WTC11 (cell line): ENCODE data around the gene PLSCR4. TPM values are rescaled to one million over a fixed set of nuclear protein-coding genes. Genes with fewer than 3 reads are reported as not detected.

Experiments used
- ATAC-seq: fragments of 200-7000 bp; cut with Tn5 transposase; 2 replicates; pipeline ENCODE4 v1.10.0; 2021; ENCODE audit warnings: mild to moderate bottlenecking, moderate library complexity
- CTCF ChIA-PET: fragments of 300-600 bp; sonication (Branson Sonifier 250); formaldehyde crosslinking; loops from one replicate; lab custom pipeline; 2021; ENCODE audit warnings: antibody characterized with exemption; lab: Charles Lee
- POLR2A ChIA-PET: fragments of 350-600 bp; sonication (Branson Sonifier 250); formaldehyde crosslinking; loops from one replicate; lab custom pipeline; 2021; ENCODE audit warnings: antibody characterized with exemption; lab: Charles Lee
- DNase-seq: peaks from one replicate; pipeline ENCODE4 v3.0.0; 2021; ENCODE audit warnings: low spot score
- H3K27ac Mint-ChIP-seq: 2 replicates; pipeline ENCODE4 v1.8.0; 2021; ENCODE audit warnings: mixed read lengths
- H3K27me3 Mint-ChIP-seq: 2 replicates; pipeline ENCODE4 v1.8.0; 2021; ENCODE audit warnings: low read depth, mild to moderate bottlenecking, moderate library complexity, mixed read lengths
- H3K36me3 Mint-ChIP-seq: 2 replicates; pipeline ENCODE4 v1.8.0; 2021; ENCODE audit warnings: mixed read lengths
- H3K4me1 Mint-ChIP-seq: 2 replicates; pipeline ENCODE4 v1.8.0; 2022; ENCODE audit warnings: mixed read lengths
- H3K4me3 Mint-ChIP-seq: 2 replicates; pipeline ENCODE4 v1.8.0; 2021; ENCODE audit warnings: mild to moderate bottlenecking, moderate library complexity, mixed read lengths
- H3K9me3 Mint-ChIP-seq: 2 replicates; pipeline ENCODE4 v1.8.0; 2021; ENCODE audit warnings: mixed read lengths
- ATF1 ChIP-seq: sonication (generic); formaldehyde crosslinking; IDR thresholded peaks from 2 replicates; pipeline ENCODE4 v1.8.1; 2023; ENCODE audit warnings: mild to moderate bottlenecking, moderate library complexity, missing genetic modification reagents
- GTF2I ChIP-seq: fragments of 250-450 bp; sonication (Bioruptor Pico); conservative IDR thresholded peaks from 2 replicates; pipeline ENCODE4 v1.4.0; 2021; ENCODE audit warnings: mild to moderate bottlenecking
- HMGA2 ChIP-seq: fragments of 250-450 bp; sonication (Bioruptor Pico); IDR thresholded peaks from 2 replicates; pipeline ENCODE4 v1.4.0; 2021; ENCODE audit warnings: mild to moderate bottlenecking, moderate library complexity
- IRF2 ChIP-seq: sonication (generic); formaldehyde crosslinking; IDR thresholded peaks from 2 replicates; pipeline ENCODE4 v1.8.0; 2022; ENCODE audit warnings: low read depth, missing genetic modification reagents, borderline replicate concordance
- JAZF1 ChIP-seq: fragments of 250-450 bp; sonication (Bioruptor Pico); IDR thresholded peaks from 2 replicates; pipeline ENCODE4 v1.9.0; 2021; ENCODE audit warnings: moderate library complexity, mild to moderate bottlenecking, inconsistent platforms
- NFYB ChIP-seq: sonication (generic); formaldehyde crosslinking; conservative IDR thresholded peaks from 2 replicates; pipeline ENCODE4 v1.8.0; 2022; ENCODE audit warnings: low read depth, missing genetic modification reagents
- SMAD4 ChIP-seq: sonication (generic); formaldehyde crosslinking; IDR thresholded peaks from 2 replicates; pipeline ENCODE4 v1.8.0; 2022; ENCODE audit warnings: mild to moderate bottlenecking, missing genetic modification reagents
- SOX15 ChIP-seq: fragments of 250-450 bp; sonication (Bioruptor Pico); IDR thresholded peaks from 2 replicates; pipeline ENCODE4 v1.9.0; 2021; ENCODE audit warnings: mild to moderate bottlenecking
- SP1 ChIP-seq: sonication (generic); formaldehyde crosslinking; conservative IDR thresholded peaks from 2 replicates; pipeline ENCODE4 v1.8.1; 2022; ENCODE audit warnings: missing genetic modification reagents
- TP53 ChIP-seq: sonication (generic); formaldehyde crosslinking; IDR thresholded peaks from 2 replicates; pipeline ENCODE4 v1.8.1; 2023; ENCODE audit warnings: mild to moderate bottlenecking, missing genetic modification reagents
- ZBTB21 ChIP-seq: sonication (generic); formaldehyde crosslinking; IDR thresholded peaks from 2 replicates; pipeline ENCODE4 v1.8.1; 2023; ENCODE audit warnings: mild to moderate bottlenecking, missing genetic modification reagents, borderline replicate concordance
- ZNF219 ChIP-seq: sonication (generic); formaldehyde crosslinking; IDR thresholded peaks from 2 replicates; pipeline ENCODE4 v1.8.0; 2023; ENCODE audit warnings: missing genetic modification reagents, mild to moderate bottlenecking, borderline replicate concordance
- ZNF317 ChIP-seq: sonication (generic); formaldehyde crosslinking; IDR thresholded peaks from 2 replicates; pipeline ENCODE4 v1.8.1; 2023; ENCODE audit warnings: low read depth, mild to moderate bottlenecking, moderate library complexity, missing genetic modification reagents, borderline replicate concordance
- total RNA-seq: library from RNA; stranded (reverse); gene quantifications from 3 replicates; pipeline ENCODE4 v1.2.3, GENCODE V29; 2021
- TF ChIP-seq, protein P1 (sequence below): sonication (generic); formaldehyde crosslinking; IDR thresholded peaks from 2 replicates; pipeline ENCODE4 v1.8.1; 2023; ENCODE audit warnings: mild to moderate bottlenecking, moderate library complexity, missing genetic modification reagents
- TF ChIP-seq, protein P2 (sequence below): fragments of 250-450 bp; sonication (Bioruptor Pico); IDR thresholded peaks from 2 replicates; pipeline ENCODE4 v1.8.0; 2021; ENCODE audit warnings: mild to moderate bottlenecking
- TF ChIP-seq, protein P3 (sequence below): sonication (generic); formaldehyde crosslinking; IDR thresholded peaks from 2 replicates; pipeline ENCODE4 v1.8.1; 2023; ENCODE audit warnings: mild to moderate bottlenecking, missing genetic modification reagents, moderate library complexity
- TF ChIP-seq, protein P4 (sequence below): fragments of 250-450 bp; sonication (Bioruptor Pico); IDR thresholded peaks from 2 replicates; pipeline ENCODE4 v2.1.2; 2022; ENCODE audit warnings: mild to moderate bottlenecking, moderate library complexity
- TF ChIP-seq, protein P5 (sequence below): fragments of 250-450 bp; sonication (Bioruptor Pico); IDR thresholded peaks from 2 replicates; pipeline ENCODE4 v1.9.0; 2021; ENCODE audit warnings: mild to moderate bottlenecking, borderline replicate concordance

PLSCR4 gene
- total RNA-seq, 1 experiment from 2014 or later: 3.5 TPM

DNA sequence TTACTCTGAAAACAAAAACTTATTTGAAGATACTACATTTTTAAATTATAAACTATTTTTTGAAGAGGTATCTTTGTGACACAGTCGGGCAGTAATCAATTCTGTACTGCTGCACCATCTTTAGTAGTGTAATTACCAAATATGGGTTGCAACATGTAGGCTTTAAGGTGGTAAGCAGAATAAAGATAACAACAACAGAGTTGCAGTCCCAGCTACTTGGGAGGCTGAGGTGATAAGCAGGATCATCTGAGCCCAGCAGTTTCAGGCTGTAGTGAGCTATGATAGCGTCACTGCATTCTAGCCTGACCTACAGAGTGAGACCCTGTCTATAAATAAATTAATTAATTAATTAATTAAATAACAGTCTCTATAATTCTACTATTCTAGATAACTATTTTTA, 95.9 kb downstream of the PLSCR4 start (continued):
- TF ChIP-seq, protein P1, sequence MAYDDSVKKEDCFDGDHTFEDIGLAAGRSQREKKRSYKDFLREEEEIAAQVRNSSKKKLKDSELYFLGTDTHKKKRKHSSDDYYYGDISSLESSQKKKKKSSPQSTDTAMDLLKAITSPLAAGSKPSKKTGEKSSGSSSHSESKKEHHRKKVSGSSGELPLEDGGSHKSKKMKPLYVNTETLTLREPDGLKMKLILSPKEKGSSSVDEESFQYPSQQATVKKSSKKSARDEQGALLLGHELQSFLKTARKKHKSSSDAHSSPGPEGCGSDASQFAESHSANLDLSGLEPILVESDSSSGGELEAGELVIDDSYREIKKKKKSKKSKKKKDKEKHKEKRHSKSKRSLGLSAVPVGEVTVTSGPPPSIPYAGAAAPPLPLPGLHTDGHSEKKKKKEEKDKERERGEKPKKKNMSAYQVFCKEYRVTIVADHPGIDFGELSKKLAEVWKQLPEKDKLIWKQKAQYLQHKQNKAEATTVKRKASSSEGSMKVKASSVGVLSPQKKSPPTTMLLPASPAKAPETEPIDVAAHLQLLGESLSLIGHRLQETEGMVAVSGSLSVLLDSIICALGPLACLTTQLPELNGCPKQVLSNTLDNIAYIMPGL: no peak
- TF ChIP-seq TP53 (CRISPR knock-in tag): no peak

DNA sequence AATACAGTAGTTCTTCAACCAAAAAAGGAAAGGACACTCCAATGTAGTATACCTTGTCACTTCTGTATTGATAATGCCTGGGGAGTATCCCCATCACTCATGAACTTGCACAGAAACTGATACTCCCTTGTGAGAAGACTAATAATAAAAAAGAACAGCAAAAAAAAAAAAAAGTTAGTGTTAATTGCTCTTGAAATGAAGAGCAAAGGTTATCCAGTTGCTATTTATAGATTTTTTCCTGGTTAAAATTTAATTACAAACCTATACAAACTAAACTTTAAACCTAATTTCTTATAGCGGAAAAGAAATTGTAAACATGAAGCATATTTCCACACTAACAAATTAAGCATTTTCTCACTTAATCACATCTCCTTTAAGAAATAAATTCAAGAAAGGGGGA, 96.6 kb downstream of the PLSCR4 start:
- Mint-ChIP-seq H3K36me3 (peaks cover 2% of the 10 kb centered on the region; the same call in 1 of the 2 replicates), H3K27ac (no peak overlapping the region), H3K4me3 (no peak overlapping the region), H3K27me3 (no peaks in the 10 kb centered on the region), H3K4me1 (peaks cover 72% of the 10 kb centered on the region), H3K9me3 (no peaks in the 10 kb centered on the region)
- POLR2A ChIA-PET: no interaction called here
- no peak for DNase-seq
- TF ChIP-seq IRF2: no peak
- TF ChIP-seq, protein P2, sequence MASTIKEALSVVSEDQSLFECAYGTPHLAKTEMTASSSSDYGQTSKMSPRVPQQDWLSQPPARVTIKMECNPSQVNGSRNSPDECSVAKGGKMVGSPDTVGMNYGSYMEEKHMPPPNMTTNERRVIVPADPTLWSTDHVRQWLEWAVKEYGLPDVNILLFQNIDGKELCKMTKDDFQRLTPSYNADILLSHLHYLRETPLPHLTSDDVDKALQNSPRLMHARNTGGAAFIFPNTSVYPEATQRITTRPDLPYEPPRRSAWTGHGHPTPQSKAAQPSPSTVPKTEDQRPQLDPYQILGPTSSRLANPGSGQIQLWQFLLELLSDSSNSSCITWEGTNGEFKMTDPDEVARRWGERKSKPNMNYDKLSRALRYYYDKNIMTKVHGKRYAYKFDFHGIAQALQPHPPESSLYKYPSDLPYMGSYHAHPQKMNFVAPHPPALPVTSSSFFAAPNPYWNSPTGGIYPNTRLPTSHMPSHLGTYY: no peak
- TF ChIP-seq SP1 (CRISPR knock-in tag): no peak
- no peak for TF ChIP-seq NFYB (CRISPR knock-in tag)
- no peak for TF ChIP-seq SMAD4
- TF ChIP-seq JAZF1 (CRISPR knock-in tag): no peak
- no peak for TF ChIP-seq HMGA2 (CRISPR knock-in tag)
- TF ChIP-seq, protein P3, sequence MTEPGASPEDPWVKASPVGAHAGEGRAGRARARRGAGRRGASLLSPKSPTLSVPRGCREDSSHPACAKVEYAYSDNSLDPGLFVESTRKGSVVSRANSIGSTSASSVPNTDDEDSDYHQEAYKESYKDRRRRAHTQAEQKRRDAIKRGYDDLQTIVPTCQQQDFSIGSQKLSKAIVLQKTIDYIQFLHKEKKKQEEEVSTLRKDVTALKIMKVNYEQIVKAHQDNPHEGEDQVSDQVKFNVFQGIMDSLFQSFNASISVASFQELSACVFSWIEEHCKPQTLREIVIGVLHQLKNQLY (CRISPR knock-in tag): no peak
- TF ChIP-seq ZNF219: no peak
- TF ChIP-seq ZBTB21: no peak
- TF ChIP-seq, protein P4, sequence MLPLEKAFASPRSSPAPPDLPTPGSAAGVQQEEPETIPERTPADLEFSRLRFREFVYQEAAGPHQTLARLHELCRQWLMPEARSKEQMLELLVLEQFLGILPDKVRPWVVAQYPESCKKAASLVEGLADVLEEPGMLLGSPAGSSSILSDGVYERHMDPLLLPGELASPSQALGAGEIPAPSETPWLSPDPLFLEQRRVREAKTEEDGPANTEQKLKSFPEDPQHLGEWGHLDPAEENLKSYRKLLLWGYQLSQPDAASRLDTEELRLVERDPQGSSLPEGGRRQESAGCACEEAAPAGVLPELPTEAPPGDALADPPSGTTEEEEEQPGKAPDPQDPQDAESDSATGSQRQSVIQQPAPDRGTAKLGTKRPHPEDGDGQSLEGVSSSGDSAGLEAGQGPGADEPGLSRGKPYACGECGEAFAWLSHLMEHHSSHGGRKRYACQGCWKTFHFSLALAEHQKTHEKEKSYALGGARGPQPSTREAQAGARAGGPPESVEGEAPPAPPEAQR: no peak
- no peak for TF ChIP-seq GTF2I (CRISPR knock-in tag)
- no peak for TF ChIP-seq ATF1 (CRISPR knock-in tag)
- no peak for TF ChIP-seq ZNF317 (CRISPR knock-in tag)
- TF ChIP-seq SOX15 (CRISPR knock-in tag): no peak
- ATAC-seq: no peak
- CTCF ChIA-PET: no interaction called here

DNA sequence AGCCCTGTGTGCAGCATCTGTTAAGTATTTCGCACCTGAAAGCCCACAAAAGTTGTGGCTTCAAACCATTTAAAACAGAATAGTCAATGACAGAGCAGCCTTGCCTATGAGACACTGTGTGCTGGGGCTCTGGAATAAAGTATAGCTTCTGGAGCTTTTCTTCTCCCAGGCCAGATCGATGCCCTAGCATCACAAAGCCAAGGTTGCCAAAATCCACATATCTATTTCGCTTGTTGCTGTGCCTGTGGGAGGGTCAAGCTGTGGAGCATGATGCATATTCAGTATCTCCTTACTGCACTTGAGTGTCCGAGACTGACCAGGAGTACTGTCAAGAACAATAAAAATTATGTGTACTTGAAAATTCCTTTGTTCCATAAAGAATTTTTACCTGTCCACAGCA, 97.5 kb downstream of the PLSCR4 start:
- POLR2A ChIA-PET: no interaction called here

More for the DNA sequence above, 97.5 kb downstream of the PLSCR4 start:
- H3K4me3 Mint-ChIP-seq: 0 out of 2 replicates have a peak overlapping the region, but pooled peaks have one; percentile 9
- TF ChIP-seq, protein P5, sequence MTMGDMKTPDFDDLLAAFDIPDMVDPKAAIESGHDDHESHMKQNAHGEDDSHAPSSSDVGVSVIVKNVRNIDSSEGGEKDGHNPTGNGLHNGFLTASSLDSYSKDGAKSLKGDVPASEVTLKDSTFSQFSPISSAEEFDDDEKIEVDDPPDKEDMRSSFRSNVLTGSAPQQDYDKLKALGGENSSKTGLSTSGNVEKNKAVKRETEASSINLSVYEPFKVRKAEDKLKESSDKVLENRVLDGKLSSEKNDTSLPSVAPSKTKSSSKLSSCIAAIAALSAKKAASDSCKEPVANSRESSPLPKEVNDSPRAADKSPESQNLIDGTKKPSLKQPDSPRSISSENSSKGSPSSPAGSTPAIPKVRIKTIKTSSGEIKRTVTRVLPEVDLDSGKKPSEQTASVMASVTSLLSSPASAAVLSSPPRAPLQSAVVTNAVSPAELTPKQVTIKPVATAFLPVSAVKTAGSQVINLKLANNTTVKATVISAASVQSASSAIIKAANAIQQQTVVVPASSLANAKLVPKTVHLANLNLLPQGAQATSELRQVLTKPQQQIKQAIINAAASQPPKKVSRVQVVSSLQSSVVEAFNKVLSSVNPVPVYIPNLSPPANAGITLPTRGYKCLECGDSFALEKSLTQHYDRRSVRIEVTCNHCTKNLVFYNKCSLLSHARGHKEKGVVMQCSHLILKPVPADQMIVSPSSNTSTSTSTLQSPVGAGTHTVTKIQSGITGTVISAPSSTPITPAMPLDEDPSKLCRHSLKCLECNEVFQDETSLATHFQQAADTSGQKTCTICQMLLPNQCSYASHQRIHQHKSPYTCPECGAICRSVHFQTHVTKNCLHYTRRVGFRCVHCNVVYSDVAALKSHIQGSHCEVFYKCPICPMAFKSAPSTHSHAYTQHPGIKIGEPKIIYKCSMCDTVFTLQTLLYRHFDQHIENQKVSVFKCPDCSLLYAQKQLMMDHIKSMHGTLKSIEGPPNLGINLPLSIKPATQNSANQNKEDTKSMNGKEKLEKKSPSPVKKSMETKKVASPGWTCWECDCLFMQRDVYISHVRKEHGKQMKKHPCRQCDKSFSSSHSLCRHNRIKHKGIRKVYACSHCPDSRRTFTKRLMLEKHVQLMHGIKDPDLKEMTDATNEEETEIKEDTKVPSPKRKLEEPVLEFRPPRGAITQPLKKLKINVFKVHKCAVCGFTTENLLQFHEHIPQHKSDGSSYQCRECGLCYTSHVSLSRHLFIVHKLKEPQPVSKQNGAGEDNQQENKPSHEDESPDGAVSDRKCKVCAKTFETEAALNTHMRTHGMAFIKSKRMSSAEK: no peak
- TF ChIP-seq, all 79 proteins: peak for 0
- Mint-ChIP-seq H3K4me1 (peaks cover 67% of the 10 kb centered on the region), H3K36me3 (peaks cover 2% of the 10 kb centered on the region; the same call in 1 of the 2 replicates), H3K27ac (peak overlapping the region; percentile 57), H3K27me3 (no peaks in the 10 kb centered on the region), H3K9me3 (no peaks in the 10 kb centered on the region)
- ATAC-seq (peak; percentile 63), DNase-seq (no peak)
- CTCF ChIA-PET: interaction anchor here (1.1 to 1.3 kb wide), 2 partner anchors 34 to 88 kb away, joined by 3 to 4 read pairs; no protein-coding TSS in a partner anchor
